DND-41 (cell line): ENCODE measurements around the gene PIK3R3.

Source experiments
- ATAC-seq: fragments of 200-7000 bp; cut with Tn5 transposase; 3 replicates; pipeline ENCODE4 v1.9.1; 2021; ENCODE audit warnings: low read depth; ENCODE audit not compliant: insufficient read depth
- DNase-seq: peaks from one replicate; pipeline ENCODE4 v3.0.0-alpha.2; 2020
- H2AFZ ChIP-seq: 2 replicates; pipeline ENCODE4 v1.6.0; 2012; ENCODE audit warnings: low read depth, low read length
- H3K27ac ChIP-seq: 2 replicates; pipeline ENCODE4 v1.5.1; 2012; ENCODE audit warnings: low read length, inconsistent platforms
- H3K27me3 ChIP-seq: fragments of 200-600 bp; sonication (generic); 2 replicates; pipeline ENCODE4 v1.6.0; 2012; ENCODE audit warnings: low read length, mild to moderate bottlenecking, inconsistent platforms; ENCODE audit not compliant: insufficient read depth, poor library complexity
- H3K36me3 ChIP-seq: 2 replicates; pipeline ENCODE4 v1.5.1; 2012; ENCODE audit warnings: low read length, inconsistent platforms; ENCODE audit not compliant: insufficient read depth
- H3K4me1 ChIP-seq: 2 replicates; pipeline ENCODE4 v1.5.1; 2012; ENCODE audit warnings: mild to moderate bottlenecking, low read length; ENCODE audit not compliant: insufficient read depth
- H3K4me2 ChIP-seq: 2 replicates; pipeline ENCODE4 v1.6.0; 2012; ENCODE audit warnings: mild to moderate bottlenecking, moderate library complexity, low read length, inconsistent platforms; ENCODE audit not compliant: insufficient read depth
- H3K4me3 ChIP-seq, 2 experiments: fragments of 200-600 bp in 1 of 2; shearing (Covaris generic) in 1 of 2; 2 replicates each; pipeline ENCODE4 v1.5.1; 2012 to 2016; ENCODE audit warnings: inconsistent platforms in 2 of 2, low read length in 2 of 2, mild to moderate bottlenecking in 2 of 2, low read depth in 1 of 2, moderate library complexity in 1 of 2
- H3K79me2 ChIP-seq: 2 replicates; pipeline ENCODE4 v1.6.0; 2012; ENCODE audit warnings: low read length, inconsistent platforms; ENCODE audit not compliant: insufficient read depth
- H3K9ac ChIP-seq: 2 replicates; pipeline ENCODE4 v1.6.0; 2012; ENCODE audit warnings: low read depth, mild to moderate bottlenecking, inconsistent platforms, low read length, moderate library complexity
- H3K9me3 ChIP-seq: 2 replicates; pipeline ENCODE4 v1.5.1; 2012; ENCODE audit warnings: low read length, moderate library complexity, mild to moderate bottlenecking, inconsistent platforms; ENCODE audit not compliant: insufficient read depth, severe bottlenecking
- H4K20me1 ChIP-seq: 2 replicates; pipeline ENCODE4 v1.6.0; 2012; ENCODE audit warnings: low read length; ENCODE audit not compliant: insufficient read depth
- CTCF ChIP-seq: IDR thresholded peaks from 2 replicates; pipeline ENCODE4 v1.5.1; 2012; ENCODE audit warnings: borderline replicate concordance, low read length, moderate library complexity, mild to moderate bottlenecking; ENCODE audit not compliant: poor library complexity, severe bottlenecking; ENCODE audit errors: extremely low read depth
- EZH2 ChIP-seq: IDR thresholded peaks from 3 replicates; pipeline ENCODE4 v1.6.1; 2012; ENCODE audit warnings: borderline replicate concordance, low read depth, mild to moderate bottlenecking, moderate library complexity, low read length, inconsistent platforms; ENCODE audit not compliant: severe bottlenecking

PIK3R3 gene

GRCh38 chr1:46064708-46065107, 67.7 kb downstream of the PIK3R3 start:
- Histone ChIP-seq H3K4me2 (peak overlapping the region; percentile 44; the same call in 1 of the 2 replicates), H4K20me1 (no peaks in the 10 kb centered on the region), H3K4me3 (no peak overlapping the region), H3K27ac (no peak overlapping the region; the same call in 1 of the 2 replicates), H3K79me2 (no peaks in the 10 kb centered on the region), H3K9ac (no peak overlapping the region), H3K4me1 (peaks cover 33% of the 10 kb centered on the region), H3K27me3 (no peaks in the 10 kb centered on the region), H2AFZ (peak overlapping the region; percentile 63; the same call in 1 of the 2 replicates), H3K36me3 (peaks cover 37% of the 10 kb centered on the region), H3K9me3 (no peaks in the 10 kb centered on the region)
- DNase-seq (no peak), ATAC-seq (no peak)
- TF ChIP-seq EZH2: no peak
- no peak for TF ChIP-seq CTCF

DNA sequence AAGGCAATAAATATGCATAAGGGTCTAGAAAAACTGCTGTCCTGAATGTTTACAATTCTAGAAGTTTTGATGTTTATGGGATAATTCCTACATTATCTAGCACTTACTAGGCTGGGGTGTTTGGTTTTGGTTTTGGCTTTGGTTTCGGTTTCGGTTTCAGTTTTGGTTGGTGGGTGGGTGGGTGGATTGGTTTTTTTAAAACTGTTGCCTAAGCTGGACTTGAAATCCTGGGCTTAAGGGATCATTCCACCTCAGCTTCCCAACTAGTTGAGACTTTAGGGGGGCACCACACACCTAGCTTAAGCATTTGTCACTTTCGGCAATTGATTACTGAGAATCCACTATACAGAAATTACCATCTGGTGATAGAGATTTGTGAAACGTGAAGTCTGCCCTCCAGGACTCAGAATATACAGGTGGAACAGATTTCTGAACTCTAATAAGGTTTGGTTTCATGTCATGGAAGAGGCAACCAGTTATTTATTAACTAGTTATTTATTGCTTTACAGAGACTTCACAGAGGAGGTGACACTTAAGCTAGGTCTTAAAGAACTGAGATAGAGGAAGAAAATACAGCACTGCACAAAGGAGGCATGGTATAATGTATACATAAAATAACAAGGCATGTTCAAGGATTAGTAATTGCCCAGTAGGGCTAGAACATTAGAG, 69.6 kb downstream of the PIK3R3 start:
- H4K20me1 ChIP-seq: no peaks in the 10 kb centered on the region
- H3K4me1 ChIP-seq: peaks cover 33% of the 10 kb centered on the region
- H3K27me3 ChIP-seq: no peaks in the 10 kb centered on the region
- DNase-seq: peak; percentile 77
- H3K4me2 ChIP-seq: peak overlapping the region; percentile 66
- H3K4me3 ChIP-seq: peak overlapping the region; percentile 6 to 56; a peak in 3 of 4 replicates
- peak overlapping the region; percentile 68 for H2AFZ ChIP-seq
- peak overlapping the region; percentile 56 for H3K9ac ChIP-seq
- peaks cover 43% of the 10 kb centered on the region for H3K36me3 ChIP-seq
- peak overlapping the region; percentile 88 for H3K27ac ChIP-seq
- no peaks in the 10 kb centered on the region for H3K79me2 ChIP-seq
- H3K9me3 ChIP-seq: no peaks in the 10 kb centered on the region
- no peak for TF ChIP-seq CTCF
- ATAC-seq: peak; percentile 86

DNA sequence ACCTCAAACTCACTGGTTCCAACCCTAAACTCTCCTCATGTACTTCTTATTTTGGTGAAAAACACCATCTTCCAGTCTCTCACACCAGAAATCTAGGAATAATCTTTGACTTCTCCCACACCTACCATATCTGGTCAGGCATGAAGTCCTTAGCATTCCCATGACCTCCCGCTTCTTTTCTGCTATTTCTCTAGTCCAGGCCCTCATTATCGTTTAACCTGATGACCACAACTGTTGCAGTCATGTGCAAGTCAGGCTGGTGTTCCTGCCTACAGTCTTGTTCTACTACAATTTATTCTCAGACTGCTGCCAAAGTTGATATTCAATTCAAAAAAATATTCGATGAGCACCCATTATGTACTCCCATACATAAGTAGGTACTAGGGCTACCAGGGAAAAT, 71.3 kb downstream of the PIK3R3 start:
- ATAC-seq: no peak
- no peaks in the 10 kb centered on the region for H4K20me1 ChIP-seq
- peaks cover 53% of the 10 kb centered on the region for H3K36me3 ChIP-seq
- H3K9ac ChIP-seq: no peak overlapping the region
- no peak overlapping the region for H2AFZ ChIP-seq
- no peak overlapping the region for H3K27ac ChIP-seq
- H3K9me3 ChIP-seq: no peaks in the 10 kb centered on the region
- TF ChIP-seq EZH2 (no peak), CTCF (no peak)
- peaks cover 33% of the 10 kb centered on the region for H3K4me1 ChIP-seq
- no peak overlapping the region for H3K4me3 ChIP-seq
- no peaks in the 10 kb centered on the region for H3K27me3 ChIP-seq
- H3K4me2 ChIP-seq: no peak overlapping the region
- no peaks in the 10 kb centered on the region for H3K79me2 ChIP-seq
- DNase-seq: no peak

GRCh38 chr1:46058936-46059335, 73.5 kb downstream of the PIK3R3 start:
- Histone ChIP-seq H3K4me3 (no peak overlapping the region), H3K27ac (no peak overlapping the region), H2AFZ (no peak overlapping the region), H4K20me1 (no peaks in the 10 kb centered on the region), H3K27me3 (no peaks in the 10 kb centered on the region), H3K9ac (no peak overlapping the region), H3K9me3 (no peaks in the 10 kb centered on the region), H3K4me1 (peaks cover 18% of the 10 kb centered on the region), H3K4me2 (no peak overlapping the region), H3K36me3 (peaks cover 56% of the 10 kb centered on the region), H3K79me2 (no peaks in the 10 kb centered on the region)
- TF ChIP-seq EZH2: no peak
- TF ChIP-seq CTCF: no peak
- no peak for ATAC-seq
- no peak for DNase-seq
